Effector CD4-positive, alpha-beta T cell (primary cell): ENCODE measurements around the gene RBMS3.
"Not testable (repeated sequence)": the region's sequence is repeated elsewhere in the genome, so short reads cannot be mapped to it uniquely, and the experiment has no call there.

Experiments used
- DNase-seq: peaks from one replicate; pipeline ENCODE4 v3.0.0-alpha.2; 2020

RBMS3 gene

GRCh38 chr3:29758434-29759322 is 477.8 kb downstream of the RBMS3 start:
- DNase-seq = no peak

DNA sequence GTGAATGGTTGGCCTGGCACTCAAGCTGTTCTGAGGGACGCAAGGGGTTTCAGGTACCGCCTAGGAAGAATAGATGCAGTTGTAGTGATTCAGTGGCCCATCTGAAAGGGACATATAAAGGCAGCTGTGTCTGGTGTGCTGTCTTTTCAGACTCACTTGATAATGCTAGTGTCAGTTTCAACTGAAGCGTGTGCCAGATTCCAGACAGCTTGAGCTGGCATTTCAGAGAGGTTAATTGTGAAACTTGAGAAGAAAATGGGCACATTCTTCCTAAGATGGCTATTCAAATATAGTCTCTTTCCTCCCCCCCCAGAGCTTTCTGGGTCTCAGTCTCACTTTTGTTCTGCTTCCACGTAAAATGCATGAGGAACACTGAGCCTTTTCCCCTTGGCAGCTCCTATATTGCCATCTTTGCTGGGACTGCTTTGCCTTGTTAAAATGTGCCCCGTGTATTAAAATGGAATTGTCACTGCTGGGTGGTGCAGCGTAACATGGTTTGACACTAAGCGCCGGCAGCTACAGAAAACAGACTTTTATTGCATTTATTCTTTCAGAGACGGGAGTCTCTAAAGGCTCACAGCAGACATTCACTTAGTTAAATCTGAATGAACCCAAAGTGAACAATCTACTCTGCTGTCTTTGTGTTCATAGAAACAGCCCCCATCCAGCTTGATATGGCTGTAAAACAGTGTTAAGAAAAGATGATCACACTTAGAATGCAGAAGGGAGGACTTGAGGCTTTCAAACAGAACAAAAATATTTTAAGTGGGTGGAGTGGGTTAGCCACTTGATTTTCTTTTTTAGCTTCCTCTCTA is 478.7 kb downstream of the RBMS3 start:
- no peak for DNase-seq

DNA sequence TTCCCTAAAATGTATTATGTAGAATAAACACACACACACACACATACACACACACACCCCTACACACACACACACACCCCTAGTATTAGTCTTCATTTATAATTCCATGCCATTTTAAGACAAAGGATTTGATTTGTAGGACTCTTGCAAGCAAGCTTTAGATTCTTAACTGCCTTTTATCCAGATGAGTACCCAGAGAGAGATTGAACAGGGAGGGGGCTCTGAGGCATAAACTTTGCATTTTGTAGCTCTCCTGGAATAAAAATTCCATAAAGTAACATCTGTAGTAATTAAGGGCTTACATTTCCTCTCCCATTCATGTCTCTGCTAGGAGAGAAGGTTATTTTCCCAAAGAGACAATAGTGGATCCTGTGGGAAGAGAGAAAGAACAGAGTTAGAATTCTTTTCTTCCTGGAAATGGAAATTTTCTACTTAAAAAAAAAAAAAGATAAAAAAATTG is 479.4 kb downstream of the RBMS3 start:
- no peak for DNase-seq

- DNase-seq = no peak
These were observed 480.6 kb downstream of the RBMS3 start for GRCh38 chr3:29761517-29761916.

DNA sequence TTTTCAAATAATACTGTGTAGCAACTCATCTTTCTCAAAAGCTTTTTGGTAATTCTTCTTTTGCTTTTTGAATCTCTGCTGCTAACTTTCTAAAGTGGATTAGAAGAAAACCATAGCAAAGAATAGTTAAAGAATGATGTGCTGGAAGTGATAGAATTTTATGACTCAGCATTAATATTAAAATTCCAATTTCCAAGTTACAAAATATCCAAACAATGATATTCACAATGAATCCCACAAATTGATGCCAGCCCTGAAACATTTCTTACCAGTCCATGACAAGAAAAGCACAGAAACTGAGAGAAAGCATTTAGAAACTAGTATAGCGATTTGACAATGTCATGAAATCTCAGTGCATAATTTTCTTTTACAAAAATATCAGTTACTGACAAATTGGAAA is 482.2 kb downstream of the RBMS3 start:
- DNase-seq = no peak

GRCh38 chr3:29764041-29764440 is 483.2 kb downstream of the RBMS3 start:
- no peak for DNase-seq

DNA sequence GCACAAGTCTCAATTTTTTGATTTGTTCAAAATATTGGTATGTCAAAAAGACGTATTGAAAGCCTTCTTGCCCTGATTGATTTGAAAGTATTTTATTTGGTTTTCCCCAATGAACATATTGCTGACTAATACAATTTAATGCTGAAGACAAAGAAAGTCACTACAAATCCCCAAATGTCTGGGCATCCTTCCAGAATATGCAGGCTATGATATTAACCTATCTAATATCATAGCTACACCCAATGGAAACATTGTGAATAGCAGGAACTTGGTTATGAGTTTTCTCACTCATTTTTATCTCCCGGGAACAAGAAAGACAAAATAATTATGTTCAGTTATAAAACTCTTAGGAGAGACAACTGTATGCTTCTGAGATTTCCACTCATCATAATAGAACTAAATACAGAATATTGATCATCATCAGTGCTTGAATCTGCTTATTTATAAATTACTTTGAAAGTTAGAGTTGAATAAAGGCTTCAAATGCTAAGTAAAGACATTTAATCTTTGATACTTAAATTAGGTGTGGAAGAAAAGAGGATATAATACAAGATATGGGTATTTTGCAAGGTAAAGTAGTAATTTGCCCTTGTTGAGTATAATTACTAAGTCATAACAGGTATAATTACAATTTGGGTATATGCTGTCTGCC is 483.9 kb downstream of the RBMS3 start:
- no peak for DNase-seq

- no peak for DNase-seq
These were observed 490.7 kb downstream of the RBMS3 start for GRCh38 chr3:29771602-29772001.

GRCh38 chr3:29772436-29772835 is 491.6 kb downstream of the RBMS3 start:
- no peak for DNase-seq

DNA sequence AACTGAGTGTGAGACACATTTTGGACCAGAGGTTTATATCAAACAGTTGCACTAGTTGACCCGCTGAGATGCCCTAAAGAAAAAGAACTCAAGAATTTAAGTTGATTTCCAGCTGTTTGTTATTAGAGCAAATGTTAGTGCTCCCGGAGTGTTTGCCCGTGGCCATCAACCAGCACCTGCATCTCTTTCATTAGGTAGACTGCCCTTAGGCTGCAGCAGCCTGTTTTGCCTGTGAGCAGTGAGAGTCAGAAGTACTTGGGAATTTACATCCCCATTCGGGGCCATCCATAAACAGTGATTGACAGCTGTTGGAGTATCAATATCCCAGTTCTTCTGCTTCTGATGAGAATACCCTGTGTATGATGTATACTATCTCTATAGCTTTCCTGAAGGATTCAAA is 492.6 kb downstream of the RBMS3 start:
- no peak for DNase-seq

- no peak for DNase-seq
These were observed 494.5 kb downstream of the RBMS3 start for GRCh38 chr3:29775340-29775739.

DNA sequence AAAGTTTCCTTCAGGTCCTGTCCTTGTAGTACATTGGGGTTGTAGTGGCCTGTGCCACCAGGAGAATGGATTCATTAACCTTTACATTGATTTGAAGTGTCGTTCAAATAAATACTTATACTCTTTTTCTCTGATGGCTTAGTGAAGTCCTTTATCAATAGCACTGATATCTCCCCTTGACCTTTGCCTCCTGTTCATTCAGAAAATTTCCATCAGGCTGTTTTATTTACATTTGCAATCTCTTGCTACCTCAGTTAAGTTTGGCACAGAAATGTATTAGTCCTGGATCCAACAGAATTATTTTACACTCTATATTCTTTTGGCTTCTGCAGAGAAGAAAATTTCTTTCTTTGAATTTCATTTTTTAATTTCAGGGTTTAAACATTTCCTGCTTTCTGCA is 497.0 kb downstream of the RBMS3 start:
- DNase-seq = no peak

GRCh38 chr3:29789686-29790085 is 508.8 kb downstream of the RBMS3 start:
- no peak for DNase-seq

DNA sequence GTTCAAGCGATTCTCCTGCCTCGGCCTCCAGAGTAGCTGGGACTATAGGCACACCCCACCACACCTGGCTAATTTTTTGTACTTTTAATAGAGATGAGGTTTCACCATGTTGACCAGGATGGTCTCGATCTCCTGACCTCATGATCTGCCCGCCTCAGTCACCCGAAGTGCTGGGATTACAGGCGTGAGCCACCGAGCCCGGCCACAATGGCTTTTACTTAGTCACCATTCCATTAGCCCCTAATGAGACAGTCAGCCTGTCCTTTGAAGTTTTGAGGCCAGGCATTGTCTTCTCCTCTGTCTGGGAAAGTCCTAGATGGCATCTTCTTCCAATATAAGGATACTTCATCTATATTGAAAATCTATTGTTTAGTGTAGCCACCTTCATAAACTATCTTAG is 515.9 kb downstream of the RBMS3 start:
- no peak for DNase-seq

GRCh38 chr3:29802057-29802456 is 521.2 kb downstream of the RBMS3 start:
- no peak for DNase-seq

GRCh38 chr3:29804044-29804443 is 523.2 kb downstream of the RBMS3 start:
- no peak for DNase-seq

GRCh38 chr3:29805757-29806156 is 524.9 kb downstream of the RBMS3 start:
- no peak for DNase-seq

DNA sequence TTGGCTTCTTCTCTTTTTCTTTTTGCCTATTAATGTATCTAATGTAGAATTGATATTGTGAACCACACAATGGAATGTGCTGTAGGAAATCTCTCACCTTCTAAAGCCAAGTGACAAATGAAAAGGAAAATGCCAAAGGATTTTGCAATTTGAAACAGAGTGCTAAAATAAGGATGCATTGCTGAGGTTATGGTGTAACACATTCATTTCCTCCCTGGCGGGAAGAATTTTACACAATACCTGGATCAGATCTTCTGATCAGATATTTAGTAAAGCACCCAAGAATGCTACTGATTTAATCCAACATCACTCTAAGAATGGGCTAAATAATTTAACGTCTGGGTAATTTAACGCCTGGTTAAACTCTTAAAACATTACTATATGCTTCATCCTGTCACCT is 527.5 kb downstream of the RBMS3 start:
- DNase-seq = not testable (repeated sequence)

DNA sequence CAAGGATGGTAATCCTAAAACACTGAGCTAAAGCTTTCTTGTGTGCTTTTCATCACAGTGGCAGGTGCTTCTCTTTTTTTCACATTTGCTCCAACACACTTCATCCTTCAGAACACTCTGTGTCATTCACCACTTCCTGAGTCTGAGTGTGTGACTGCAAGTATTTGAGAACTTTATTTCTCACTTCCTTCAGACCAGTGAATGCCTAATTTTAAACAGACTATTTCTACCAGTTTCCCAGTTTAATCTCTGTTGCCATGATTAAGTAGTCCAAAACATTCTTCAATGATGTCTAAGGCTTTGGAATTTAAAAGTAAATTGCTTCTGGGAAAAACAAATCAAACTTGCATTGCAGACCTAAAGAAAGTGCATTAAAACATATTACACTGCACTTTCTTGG is 541.2 kb downstream of the RBMS3 start:
- DNase-seq = no peak

DNA sequence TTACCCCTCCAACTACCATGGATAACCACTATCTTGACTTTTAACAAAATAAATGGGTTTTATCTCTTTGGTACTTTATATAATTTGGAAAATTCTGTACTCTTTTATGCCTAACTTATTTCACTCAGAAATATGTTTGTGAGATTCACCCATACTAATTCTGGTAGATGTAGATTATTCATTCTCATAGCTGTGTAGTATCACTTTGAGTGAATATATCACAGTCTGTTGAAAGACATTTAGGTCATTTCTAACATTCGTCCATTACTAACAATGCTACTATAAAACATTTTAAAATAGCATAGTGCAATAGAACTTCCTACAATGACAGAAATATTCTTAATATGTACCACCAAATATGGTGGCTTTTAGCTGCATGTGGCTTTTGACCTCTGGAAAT is 542.4 kb downstream of the RBMS3 start:
- no peak for DNase-seq

GRCh38 chr3:29826712-29827111 is 545.8 kb downstream of the RBMS3 start:
- no peak for DNase-seq

DNA sequence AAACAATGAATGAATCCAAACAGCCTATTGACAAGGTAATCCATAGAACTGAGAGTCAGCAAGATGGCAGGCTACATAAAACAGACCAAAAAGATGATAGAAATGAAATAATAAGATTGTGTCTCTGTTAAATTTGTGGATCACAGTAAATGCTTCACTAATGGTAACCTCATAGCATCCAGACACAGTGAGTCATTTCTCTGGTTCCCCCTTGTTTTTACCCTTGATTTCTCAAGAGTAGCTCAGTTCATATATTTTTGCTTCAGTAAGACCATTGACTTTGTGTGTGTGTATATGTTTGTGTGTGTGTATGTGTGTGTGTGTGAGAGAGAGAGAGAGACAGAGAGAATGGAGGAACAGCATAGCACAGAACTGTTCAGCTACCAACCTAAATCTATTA is 546.9 kb downstream of the RBMS3 start:
- DNase-seq = no peak

- no peak for DNase-seq
These were observed 548.5 kb downstream of the RBMS3 start for GRCh38 chr3:29829340-29829739.
